ENCODE data around the gene PTGS1.

DNA sequence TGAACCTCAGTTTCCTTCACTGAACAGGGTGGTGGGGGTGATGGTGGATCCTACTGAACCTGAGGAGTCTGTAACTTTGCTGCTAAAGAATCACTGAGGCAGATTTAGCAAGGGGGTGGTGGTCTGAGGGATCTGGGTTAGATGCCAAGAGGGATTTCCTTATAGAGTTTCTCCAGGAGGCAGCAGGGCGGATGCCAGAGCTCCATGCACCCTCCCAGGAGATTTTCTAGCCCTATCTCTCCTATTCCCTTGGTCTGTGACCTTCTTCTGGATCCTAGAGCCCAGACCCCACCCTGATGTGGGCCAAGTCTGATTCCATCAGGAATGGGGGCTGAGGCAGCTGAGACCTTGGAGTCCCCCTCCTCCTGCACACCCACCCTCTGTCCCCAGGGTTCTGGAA is 6.0 kb downstream of the PTGS1 start:
- TF ChIP-seq, protein P1, sequence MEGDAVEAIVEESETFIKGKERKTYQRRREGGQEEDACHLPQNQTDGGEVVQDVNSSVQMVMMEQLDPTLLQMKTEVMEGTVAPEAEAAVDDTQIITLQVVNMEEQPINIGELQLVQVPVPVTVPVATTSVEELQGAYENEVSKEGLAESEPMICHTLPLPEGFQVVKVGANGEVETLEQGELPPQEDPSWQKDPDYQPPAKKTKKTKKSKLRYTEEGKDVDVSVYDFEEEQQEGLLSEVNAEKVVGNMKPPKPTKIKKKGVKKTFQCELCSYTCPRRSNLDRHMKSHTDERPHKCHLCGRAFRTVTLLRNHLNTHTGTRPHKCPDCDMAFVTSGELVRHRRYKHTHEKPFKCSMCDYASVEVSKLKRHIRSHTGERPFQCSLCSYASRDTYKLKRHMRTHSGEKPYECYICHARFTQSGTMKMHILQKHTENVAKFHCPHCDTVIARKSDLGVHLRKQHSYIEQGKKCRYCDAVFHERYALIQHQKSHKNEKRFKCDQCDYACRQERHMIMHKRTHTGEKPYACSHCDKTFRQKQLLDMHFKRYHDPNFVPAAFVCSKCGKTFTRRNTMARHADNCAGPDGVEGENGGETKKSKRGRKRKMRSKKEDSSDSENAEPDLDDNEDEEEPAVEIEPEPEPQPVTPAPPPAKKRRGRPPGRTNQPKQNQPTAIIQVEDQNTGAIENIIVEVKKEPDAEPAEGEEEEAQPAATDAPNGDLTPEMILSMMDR (IDR thresholded peaks at IDR 0.05) = no peak
- no peak for TF ChIP-seq POLR2A (IDR thresholded peaks at IDR 0.05)
